ENCODE data around the gene CDKN2AIPNL.

The CDKN2AIPNL gene

GRCh38 chr5:134411546-134412266, at the start of gene CDKN2AIPNL:
Gene CDKN2AIPNL, minus strand, starts transcription at chr5:134411881. Its CDS starts 27 bp downstream, at chr5:134411854.
- Histone ChIP-seq H3K27ac (peak within 1 kb of the TSS; percentile 90), H3K27me3 (ENCODE audit: insufficient read depth, low read depth, severe bottlenecking) (no peaks in the 10 kb centered on the region), H3K36me3 (peaks cover 21% of the 10 kb centered on the region), H3K4me3 (ENCODE audit: low read depth, low read length) (peak within 1 kb of the TSS; percentile 94), H3K9me3 (ENCODE audit: severe bottlenecking) (no peaks in the 10 kb centered on the region)
- TF ChIP-seq, protein P1, sequence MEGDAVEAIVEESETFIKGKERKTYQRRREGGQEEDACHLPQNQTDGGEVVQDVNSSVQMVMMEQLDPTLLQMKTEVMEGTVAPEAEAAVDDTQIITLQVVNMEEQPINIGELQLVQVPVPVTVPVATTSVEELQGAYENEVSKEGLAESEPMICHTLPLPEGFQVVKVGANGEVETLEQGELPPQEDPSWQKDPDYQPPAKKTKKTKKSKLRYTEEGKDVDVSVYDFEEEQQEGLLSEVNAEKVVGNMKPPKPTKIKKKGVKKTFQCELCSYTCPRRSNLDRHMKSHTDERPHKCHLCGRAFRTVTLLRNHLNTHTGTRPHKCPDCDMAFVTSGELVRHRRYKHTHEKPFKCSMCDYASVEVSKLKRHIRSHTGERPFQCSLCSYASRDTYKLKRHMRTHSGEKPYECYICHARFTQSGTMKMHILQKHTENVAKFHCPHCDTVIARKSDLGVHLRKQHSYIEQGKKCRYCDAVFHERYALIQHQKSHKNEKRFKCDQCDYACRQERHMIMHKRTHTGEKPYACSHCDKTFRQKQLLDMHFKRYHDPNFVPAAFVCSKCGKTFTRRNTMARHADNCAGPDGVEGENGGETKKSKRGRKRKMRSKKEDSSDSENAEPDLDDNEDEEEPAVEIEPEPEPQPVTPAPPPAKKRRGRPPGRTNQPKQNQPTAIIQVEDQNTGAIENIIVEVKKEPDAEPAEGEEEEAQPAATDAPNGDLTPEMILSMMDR (IDR thresholded peaks at IDR 0.05; ENCODE audit: low read depth, low read length) = peak; percentile 81
- peak; percentile 94 for DNase-seq

GRCh38 chr5:134460551-134460950, 48.9 kb upstream of the CDKN2AIPNL start:
- H3K27ac ChIP-seq = no peak overlapping the region
- H3K27me3 ChIP-seq (ENCODE audit: insufficient read depth, low read depth, severe bottlenecking) = no peaks in the 10 kb centered on the region
- H3K9me3 ChIP-seq (ENCODE audit: severe bottlenecking) = no peaks in the 10 kb centered on the region
- no peaks in the 10 kb centered on the region for H3K36me3 ChIP-seq
- DNase-seq = no peak
- TF ChIP-seq, protein P1 (IDR thresholded peaks at IDR 0.05; ENCODE audit: low read depth, low read length) = no peak
- no peak overlapping the region for H3K4me3 ChIP-seq (ENCODE audit: low read depth, low read length)

DNA sequence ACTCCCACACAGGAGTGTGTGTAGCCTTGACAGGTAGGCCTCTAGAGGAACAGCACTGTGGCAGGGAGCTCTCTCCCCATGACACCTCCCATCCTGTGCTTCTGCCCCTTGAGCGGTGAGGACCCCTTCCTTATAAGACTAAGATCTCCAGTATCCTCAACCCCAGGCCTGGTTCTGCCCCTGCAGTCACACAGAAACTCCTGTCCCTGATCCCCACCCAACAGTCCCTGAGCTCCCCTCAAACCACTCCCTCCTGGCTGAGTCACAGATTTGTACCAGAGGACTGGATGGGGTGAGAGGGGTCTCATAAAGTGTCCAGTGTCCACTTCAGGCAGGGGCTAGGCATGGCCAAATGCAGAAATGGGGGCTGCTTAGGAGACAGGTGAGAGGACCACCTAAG, 47.8 kb upstream of the CDKN2AIPNL start:
- TF ChIP-seq, protein P1 (IDR thresholded peaks at IDR 0.05; ENCODE audit: low read depth, low read length) = no peak
- DNase-seq = no peak
- H3K36me3 ChIP-seq = no peaks in the 10 kb centered on the region
- H3K4me3 ChIP-seq (ENCODE audit: low read depth, low read length) = no peak overlapping the region
- H3K27me3 ChIP-seq (ENCODE audit: insufficient read depth, low read depth, severe bottlenecking) = no peaks in the 10 kb centered on the region
- no peak overlapping the region for H3K27ac ChIP-seq
- no peaks in the 10 kb centered on the region for H3K9me3 ChIP-seq (ENCODE audit: severe bottlenecking)

DNA sequence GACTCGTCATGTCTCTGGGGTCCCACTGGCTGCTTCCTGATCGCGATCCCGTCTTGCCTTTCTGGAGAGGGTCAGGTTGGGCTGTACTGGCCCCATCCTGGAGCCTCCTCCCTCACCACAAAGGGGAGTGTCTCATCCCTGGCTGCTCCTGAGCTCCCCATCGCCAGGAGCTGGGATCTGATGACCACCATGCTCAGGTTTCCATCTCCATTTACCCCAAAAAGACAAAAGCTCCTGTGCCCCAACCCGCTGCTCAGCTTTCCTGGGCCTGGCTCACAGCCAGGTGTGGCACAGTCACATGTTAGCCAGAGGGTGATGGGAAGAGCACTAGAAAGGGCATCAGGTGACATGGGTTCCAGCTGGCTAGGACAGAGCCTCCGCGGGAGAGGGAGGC, 47.3 kb upstream of the CDKN2AIPNL start:
- no peaks in the 10 kb centered on the region for H3K36me3 ChIP-seq
- H3K27ac ChIP-seq = no peak overlapping the region
- no peak overlapping the region for H3K4me3 ChIP-seq (ENCODE audit: low read depth, low read length)
- no peaks in the 10 kb centered on the region for H3K27me3 ChIP-seq (ENCODE audit: insufficient read depth, low read depth, severe bottlenecking)
- no peaks in the 10 kb centered on the region for H3K9me3 ChIP-seq (ENCODE audit: severe bottlenecking)
- TF ChIP-seq, protein P1 (IDR thresholded peaks at IDR 0.05; ENCODE audit: low read depth, low read length) = no peak
- no peak for DNase-seq

GRCh38 chr5:134458234-134459009, 46.7 kb upstream of the CDKN2AIPNL start:
- no peaks in the 10 kb centered on the region for H3K27me3 ChIP-seq (ENCODE audit: insufficient read depth, low read depth, severe bottlenecking)
- no peak for DNase-seq
- no peak overlapping the region for H3K27ac ChIP-seq
- no peaks in the 10 kb centered on the region for H3K36me3 ChIP-seq
- TF ChIP-seq, protein P1 (IDR thresholded peaks at IDR 0.05; ENCODE audit: low read depth, low read length) = no peak
- H3K9me3 ChIP-seq (ENCODE audit: severe bottlenecking) = no peaks in the 10 kb centered on the region
- no peak overlapping the region for H3K4me3 ChIP-seq (ENCODE audit: low read depth, low read length)

Measured in WERI-Rb-1 (cell line).